Measurements from ENCODE around the gene TPRN.

The TPRN gene

GRCh38 chr9:137141976-137142936 lies 58.3 kb downstream of the TPRN start:
- DNase-seq (ENCODE audit: low read depth) = no peak

All from stimulated activated CD8-positive, alpha-beta memory T cell treated with anti-CD3 and anti-CD28 coated beads, Interleukin-12 subunit alpha, Interleukin-12 subunit beta, amount 100 ng/mL, for 4 hours (primary cell).